Medulla oblongata (tissue), 1 donor: ENCODE measurements around the gene MICAL3.

Experiments
- DNase-seq: peaks from one replicate; pipeline ENCODE4 v3.0.0-alpha.2; 2015; ENCODE audit errors: extremely low spot score

MICAL3 gene

DNA sequence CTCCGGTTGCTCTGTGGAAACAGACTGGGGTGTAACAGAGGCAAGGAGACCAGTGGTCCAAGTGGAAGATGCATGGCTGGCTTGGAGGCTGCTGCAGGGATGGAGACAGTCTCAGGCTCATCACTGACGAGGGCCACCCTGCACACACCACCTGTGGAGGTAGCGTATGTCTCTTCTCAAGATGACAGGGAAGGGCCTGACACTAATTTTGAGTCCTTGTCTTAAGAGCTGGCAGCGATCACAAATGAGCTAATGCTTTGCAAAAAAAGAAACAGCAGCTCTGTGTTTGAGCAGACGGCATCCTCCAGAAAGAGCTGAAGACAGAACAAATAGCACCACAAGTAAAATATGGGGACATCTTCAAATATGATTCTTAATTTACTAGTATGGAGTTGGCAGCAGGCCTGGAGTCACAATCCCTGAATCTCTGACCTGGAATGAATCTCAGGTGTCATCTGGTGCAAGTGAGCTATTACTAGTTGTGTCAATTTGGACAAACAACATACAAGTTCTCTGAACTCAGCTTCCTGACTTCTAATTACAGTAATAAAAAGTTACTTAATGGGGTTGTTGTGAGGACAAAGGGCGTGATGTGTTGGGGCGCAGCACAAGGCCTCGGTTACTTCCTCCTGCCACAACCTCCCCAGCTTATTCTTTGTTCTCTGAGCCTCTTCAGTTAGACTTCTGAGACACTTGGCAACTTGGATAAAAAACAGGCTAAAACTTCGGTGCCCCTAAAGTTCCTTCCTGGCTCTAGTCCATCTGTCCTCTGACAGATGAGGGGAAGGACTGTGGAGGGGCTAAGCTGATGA is 154.9 kb downstream of the MICAL3 start:
- no peak for DNase-seq

DNA sequence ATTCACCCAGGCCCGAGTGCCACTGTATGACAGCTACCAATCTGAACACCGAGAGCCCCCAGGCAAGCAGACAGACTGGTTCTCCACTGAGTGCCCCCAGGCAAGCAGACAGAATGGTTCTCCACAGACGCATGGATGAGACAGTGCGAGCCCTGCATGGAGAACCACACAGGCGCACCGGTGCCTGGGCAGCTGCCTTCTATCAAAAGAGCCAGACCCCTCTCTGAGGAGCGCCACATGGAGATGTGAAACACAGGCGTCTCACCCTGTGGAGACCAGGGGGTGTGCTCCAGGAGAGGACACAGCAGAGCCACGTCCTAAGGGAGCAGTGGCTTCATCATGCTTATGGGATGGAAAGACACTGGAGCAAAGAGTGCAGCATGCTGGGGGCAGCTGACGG is 155.6 kb downstream of the MICAL3 start:
- no peak for DNase-seq

DNA sequence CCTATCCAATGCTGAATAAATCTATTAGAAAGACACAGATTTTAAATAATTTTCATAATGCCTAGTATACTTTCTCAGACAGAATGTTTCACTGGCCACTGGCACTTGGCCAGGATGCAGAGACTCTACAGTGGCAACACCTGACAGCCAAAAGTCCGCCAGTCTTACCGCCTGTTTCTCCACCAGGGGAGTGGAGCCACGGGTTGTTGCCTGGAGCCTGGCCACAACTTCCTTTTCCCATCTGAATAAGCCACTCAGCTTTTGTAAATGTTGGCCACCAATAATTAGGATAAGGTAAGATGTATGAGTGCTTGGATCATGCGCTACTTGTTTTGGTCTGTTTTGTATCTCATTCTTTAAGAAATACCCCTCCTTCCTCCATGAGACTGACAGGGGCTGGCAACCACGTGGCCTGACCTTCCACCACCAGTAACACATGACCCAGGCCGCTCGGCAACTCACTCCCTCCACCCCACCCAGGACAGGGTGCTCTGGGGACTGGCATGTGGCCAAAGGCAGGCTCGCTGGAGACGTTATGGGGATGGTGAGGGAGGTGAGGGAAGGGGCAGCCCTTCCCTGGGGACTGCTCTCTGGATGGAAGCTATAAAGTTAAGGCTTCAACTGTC is 157.1 kb downstream of the MICAL3 start:
- peak; percentile 70 for DNase-seq

GRCh38 chr22:17866621-17867020 is 157.7 kb downstream of the MICAL3 start:
- no peak for DNase-seq

DNA sequence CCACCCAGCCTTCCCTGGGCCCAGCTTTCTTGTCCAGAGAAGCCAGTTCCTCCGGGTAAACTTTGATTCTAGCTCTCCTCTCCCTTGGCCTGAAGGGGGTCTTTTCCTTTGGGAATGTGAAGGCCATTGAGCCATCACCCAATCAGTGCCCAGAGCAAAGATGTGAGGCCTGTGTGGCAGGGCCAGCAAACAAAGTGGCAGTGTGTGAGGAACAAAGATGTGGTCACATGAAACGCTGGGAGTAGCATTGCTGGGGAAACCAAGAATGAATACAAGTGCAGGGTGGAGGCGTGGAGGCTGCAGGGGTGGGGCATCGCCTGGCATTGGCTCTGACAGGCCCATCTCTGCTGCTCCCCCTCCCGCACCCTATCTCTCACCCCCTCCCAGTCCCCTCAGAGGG is 158.2 kb downstream of the MICAL3 start:
- DNase-seq, result peak; percentile 98

DNA sequence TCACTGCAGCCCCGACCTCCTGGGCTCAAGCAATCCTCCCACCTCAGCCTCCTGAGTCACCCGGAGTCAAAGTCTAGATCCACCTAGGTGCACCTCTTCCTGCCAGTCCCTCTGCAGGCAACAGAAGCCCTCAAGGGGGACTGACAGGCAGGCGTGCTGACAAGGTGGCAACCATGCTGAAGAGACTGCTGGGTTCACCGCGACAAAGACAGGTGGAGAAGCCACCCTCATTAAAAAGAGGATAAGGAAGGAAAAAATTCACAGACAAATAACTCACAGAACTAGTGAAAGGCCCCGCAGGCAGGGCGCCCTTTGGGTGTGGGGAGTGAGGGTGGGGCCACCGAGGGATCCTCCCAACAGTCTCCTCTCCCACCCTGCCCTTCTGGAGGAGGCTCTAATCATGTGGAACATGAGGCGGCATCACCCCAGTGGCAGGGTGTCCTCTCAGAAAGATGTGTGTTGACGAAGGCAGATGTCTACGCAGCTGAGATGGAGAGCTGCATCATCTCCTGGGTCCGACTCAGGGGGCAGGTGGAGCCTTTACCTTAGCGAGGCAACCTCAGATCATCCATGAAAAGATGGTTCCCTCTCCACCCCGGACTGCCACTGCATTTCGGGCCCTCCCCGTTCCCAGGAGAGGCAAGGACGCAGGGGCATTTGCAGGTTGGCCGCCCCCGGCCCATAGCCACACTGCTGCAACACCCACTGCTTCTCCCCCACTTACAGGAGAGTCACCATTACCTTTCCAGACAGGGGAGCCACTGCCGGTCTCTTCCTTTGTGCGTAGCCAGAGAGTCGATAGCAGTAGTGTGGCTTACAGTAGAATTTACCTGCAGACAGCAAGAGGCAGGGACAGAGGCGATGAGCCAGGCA is 158.9 kb downstream of the MICAL3 start:
- DNase-seq, result no peak

GRCh38 chr22:17864398-17865182 is 159.8 kb downstream of the MICAL3 start:
- no peak for DNase-seq

DNA sequence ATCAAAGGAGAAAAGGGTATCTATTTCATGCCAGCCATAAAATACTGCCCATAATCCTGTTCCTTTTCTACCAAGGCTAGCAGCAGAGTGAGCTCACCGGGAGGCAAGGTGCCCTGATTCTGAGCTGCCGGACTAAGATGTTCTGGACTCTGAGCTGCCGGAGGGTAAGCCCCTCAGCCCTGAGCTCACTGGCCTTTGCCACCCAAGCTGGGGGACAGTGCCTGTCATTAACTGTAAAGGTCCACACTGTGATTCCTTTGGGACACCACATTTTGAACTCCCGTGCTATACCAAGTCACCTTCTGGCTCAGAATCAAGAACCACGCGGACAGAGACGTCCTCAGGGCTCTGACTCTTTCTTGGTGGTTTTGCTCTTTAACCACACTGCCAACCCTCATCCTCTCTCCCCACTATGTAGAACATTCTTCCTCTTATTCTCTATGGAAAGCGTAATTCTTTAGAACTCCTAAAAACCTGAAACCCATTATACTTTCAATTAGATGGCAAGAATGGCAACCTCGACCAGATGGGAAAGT is 161.6 kb downstream of the MICAL3 start:
- DNase-seq, result no peak

DNA sequence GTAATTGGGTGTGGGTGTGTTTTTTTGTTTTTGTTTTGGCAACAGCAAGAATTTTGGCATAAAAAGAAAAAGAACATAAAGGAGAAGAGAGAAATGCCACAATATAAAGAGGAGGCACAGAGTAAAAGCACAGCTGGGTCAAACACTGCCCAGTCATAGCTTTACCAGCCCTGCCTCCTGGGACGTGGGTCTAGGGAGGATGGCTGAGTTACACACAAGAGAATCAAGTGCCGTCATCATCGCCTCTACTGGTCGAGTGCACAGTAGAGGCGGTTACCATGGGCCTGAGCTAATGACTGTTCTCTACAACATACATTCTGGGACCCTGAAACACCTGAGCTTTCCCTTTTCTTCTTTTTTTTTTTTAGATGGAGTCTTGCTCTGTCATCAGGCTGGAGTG is 162.5 kb downstream of the MICAL3 start:
- DNase-seq, result no peak

GRCh38 chr22:17860220-17860965 is 164.0 kb downstream of the MICAL3 start:
- DNase-seq, result peak; percentile 61

GRCh38 chr22:17858033-17858432 is 166.3 kb downstream of the MICAL3 start:
- DNase-seq, result no peak

DNA sequence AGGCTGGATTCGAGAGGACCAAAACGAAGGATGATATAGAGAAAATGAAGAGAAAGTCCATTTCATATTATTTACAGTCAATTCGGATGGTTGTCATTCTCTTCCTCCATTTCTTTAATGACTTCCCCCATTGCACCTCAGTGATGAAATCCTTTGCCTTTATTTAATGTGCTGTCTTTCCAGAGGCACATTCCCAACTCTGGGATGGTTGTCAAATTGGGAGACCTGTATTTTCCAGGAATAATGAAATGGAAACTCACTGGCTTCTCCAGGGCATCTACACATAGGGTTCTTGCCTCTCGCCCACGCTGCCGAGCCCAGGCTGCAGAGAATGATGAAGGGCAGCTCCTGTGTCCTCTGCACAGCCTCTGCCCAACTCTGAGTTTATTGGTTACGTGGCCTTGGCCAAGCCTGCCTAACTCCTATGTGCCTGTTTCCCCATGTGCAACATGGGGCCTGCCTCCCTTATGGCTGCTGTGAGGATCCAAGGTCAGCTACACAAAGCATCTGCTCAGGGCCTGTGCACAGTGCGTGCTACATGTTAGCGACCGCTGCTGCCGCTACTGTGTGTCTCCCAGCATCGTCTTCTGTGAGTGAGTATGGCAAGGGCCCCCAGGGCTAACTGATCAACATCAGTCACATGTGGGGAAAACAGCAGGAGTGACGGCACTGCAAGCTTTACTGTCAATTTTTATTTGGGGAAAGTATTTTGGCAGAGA is 168.6 kb downstream of the MICAL3 start:
- no peak for DNase-seq

DNA sequence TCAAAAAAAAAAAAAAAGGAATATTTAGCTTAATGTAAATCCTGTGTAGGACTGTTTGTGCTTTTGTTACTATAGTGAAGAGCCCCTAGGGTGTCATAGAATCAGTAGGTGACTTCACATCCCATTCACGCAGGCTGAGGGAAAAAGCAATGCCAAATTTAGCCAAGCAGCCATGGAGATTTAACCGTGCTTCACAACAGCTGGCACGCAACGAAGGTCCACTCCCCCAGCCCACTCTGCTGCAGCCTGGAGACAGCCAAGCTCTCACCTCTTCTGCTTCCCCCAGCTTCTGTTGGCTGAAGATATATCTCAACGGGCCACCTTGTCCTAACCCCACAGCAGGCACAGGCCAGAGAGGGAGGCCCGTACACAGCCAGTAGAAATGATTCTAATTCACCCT is 171.3 kb downstream of the MICAL3 start:
- DNase-seq, result no peak

- DNase-seq, result no peak
These were observed 172.6 kb downstream of the MICAL3 start for GRCh38 chr22:17851759-17852158.

GRCh38 chr22:17847360-17848078 is 176.8 kb downstream of the MICAL3 start:
- no peak for DNase-seq

- DNase-seq, result peak; percentile 46
These were observed 177.9 kb downstream of the MICAL3 start for GRCh38 chr22:17846326-17846992.

DNA sequence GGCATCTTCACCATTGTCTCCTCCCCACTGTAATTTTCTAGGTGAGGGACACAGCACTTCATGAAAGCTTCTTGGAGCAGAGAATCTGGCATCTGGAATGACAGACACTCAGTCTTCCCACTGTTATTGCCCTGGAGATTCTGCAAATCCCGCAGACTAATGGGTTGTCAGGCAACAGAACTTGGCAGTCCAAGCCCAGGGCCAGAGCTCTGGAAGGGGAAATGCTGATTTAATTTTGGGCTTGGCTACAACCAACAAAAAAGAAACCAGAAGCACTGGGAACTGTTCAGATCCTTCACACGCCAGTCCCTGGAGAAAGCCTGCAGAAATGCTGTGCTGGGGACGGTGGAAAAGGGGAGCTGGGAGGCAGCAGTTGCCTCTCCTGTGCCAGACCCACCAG is 178.6 kb downstream of the MICAL3 start:
- DNase-seq, result peak; percentile 82

GRCh38 chr22:17845327-17845726 is 179.0 kb downstream of the MICAL3 start:
- no peak for DNase-seq

DNA sequence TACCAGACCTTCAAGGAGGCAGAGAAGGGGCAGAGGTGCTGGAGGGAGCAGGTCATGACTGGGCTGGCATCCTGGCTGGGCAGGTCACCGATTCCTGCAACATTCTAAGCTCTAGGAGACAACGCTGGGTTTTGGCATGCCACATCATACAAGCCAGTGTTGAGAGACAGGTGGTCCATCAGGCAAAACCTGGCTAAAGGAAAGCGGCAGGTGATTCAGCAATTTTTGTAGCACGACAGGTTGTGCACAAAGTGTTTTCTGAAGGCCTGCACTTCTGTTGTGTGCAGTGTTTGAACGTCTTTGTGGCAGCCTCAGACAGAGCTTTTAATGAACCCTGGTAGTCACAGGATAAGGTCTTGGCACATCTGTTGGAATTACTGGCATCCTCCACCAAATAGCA is 180.2 kb downstream of the MICAL3 start:
- no peak for DNase-seq
